ENCODE data around the gene LYPD6. TPM values are rescaled to one million over a fixed set of nuclear protein-coding genes. Genes with fewer than 3 reads are reported as not detected.

The LYPD6 gene
- total and polyA plus RNA-seq, 9 of the 15 experiments (the other 6 are each of a cell fraction or from before 2014, with no cell fraction given), result not detected

- H3K9me1 ChIP-seq (ENCODE audit: control insufficient read depth, insufficient read depth, low read length), result no peaks in the 10 kb centered on the region
- no peaks in the 10 kb centered on the region for H3K4me1 ChIP-seq (replicated peaks in 1 of 2; ENCODE audit: control insufficient read depth in 2 of 2, insufficient read depth in 2 of 2, low read length in 2 of 2)
- intact Hi-C loops (cut with micrococcal nuclease) (no loop called here), in situ Hi-C loops (cut with MboI) (no loop called here)
- no TSS peak for BruUV-seq (replicated peaks)
- POLR2A ChIA-PET, result no interaction called here
- no peak overlapping the region for H3K4me3 ChIP-seq
- no peaks in the 10 kb centered on the region for H3K36me3 ChIP-seq (ENCODE audit: control insufficient read depth, insufficient read depth, low read length)
- H3K79me2 ChIP-seq (ENCODE audit: control insufficient read depth, insufficient read depth, low read length), result no peaks in the 10 kb centered on the region
- no peak overlapping the region for H2AFZ ChIP-seq (ENCODE audit: low read depth, low read length)
- H4K20me1 ChIP-seq (replicated peaks; ENCODE audit: control insufficient read depth, insufficient read depth, low read length), result no peaks in the 10 kb centered on the region
- H3K9ac ChIP-seq (ENCODE audit: insufficient read depth in 1 of 2, low read depth in 2 of 2, low read length in 2 of 2), result no peak overlapping the region
- H3K27ac ChIP-seq (ENCODE audit: extremely low read depth, low read depth, low read length), result no peak overlapping the region
- no peak for TF ChIP-seq XRCC3 (IDR thresholded peaks at IDR 0.05)
- TF ChIP-seq SUPT5H (IDR thresholded peaks at IDR 0.05), result no peak
- TF ChIP-seq ZNF24 (IDR thresholded peaks at IDR 0.05), result no peak
- TF ChIP-seq SMARCC2 (IDR thresholded peaks at IDR 0.05; ENCODE audit: low read depth), result no peak
- TF ChIP-seq POLR2H (tag; IDR thresholded peaks at IDR 0.05; ENCODE audit: low read depth), result no peak
- no peak for TF ChIP-seq RERE (CRISPR knock-in tag; IDR thresholded peaks at IDR 0.05; ENCODE audit: borderline replicate concordance)
- TF ChIP-seq SAP30 (IDR thresholded peaks at IDR 0.05; ENCODE audit: borderline replicate concordance, insufficient read depth, low read depth, low read length, poor library complexity, severe bottlenecking), result no peak
- TF ChIP-seq C11orf30 (IDR thresholded peaks at IDR 0.05; ENCODE audit: low read depth), result no peak
- no peak for TF ChIP-seq E2F6 (IDR thresholded peaks at IDR 0.05; ENCODE audit: borderline replicate concordance in 1 of 2, extremely low read depth in 1 of 2, insufficient read depth in 1 of 2, insufficient read length in 1 of 2, low read depth in 1 of 2, low read length in 1 of 2, poor library complexity in 1 of 2, severe bottlenecking in 1 of 2)
- no peak for TF ChIP-seq SMAD1 (IDR thresholded peaks at IDR 0.05; ENCODE audit: low read depth, low read length, partially characterized antibody)
- no peak for TF ChIP-seq PHB (CRISPR knock-in tag; IDR thresholded peaks at IDR 0.05)
- no peak for TF ChIP-seq GMEB1 (CRISPR knock-in tag; IDR thresholded peaks at IDR 0.05)
- TF ChIP-seq POLR2B (IDR thresholded peaks at IDR 0.05; ENCODE audit: low read depth, partially characterized antibody), result no peak
- no peak for TF ChIP-seq SETDB1 (IDR thresholded peaks at IDR 0.05; ENCODE audit: low read length)
- DNase-seq (ENCODE audit: extremely low read depth in 1 of 4, low spot score in 3 of 4), result no peak
- no peaks in the 10 kb centered on the region for H3K9me3 ChIP-seq (replicated peaks; ENCODE audit: control insufficient read depth, insufficient read depth, low read depth, low read length)
- WGBS (ENCODE audit: insufficient coverage, low coverage, missing lambda C conversion rate), result 0% methylated on average over 3 of the region's 3 CpGs
- no peak for ATAC-seq
- CTCF ChIA-PET (ENCODE audit: low intra/inter-chr PET ratio), result no interaction called here
- no peaks in the 10 kb centered on the region for H3K27me3 ChIP-seq (ENCODE audit: control insufficient read depth in 2 of 2, insufficient read depth in 2 of 2, low read length in 2 of 2)
- no peak overlapping the region for H3K4me2 ChIP-seq (ENCODE audit: insufficient read depth, low read length)
- no peak for FAIRE-seq
Observed at GRCh38 chr2:149446748-149447147, 116.4 kb downstream of the LYPD6 start.
